HL-60 (cell line): Measurements from ENCODE around the gene MTNR1A.

Source experiments
- DNase-seq, 2 experiments: peaks; one replicate each; pipeline ENCODE4 v3.0.0-alpha.2; 2010 to 2020; ENCODE audit warnings: low read depth in 1 of 2, low spot score in 1 of 2
- H3K27ac ChIP-seq: fragments of 250-450 bp; sonication (Bioruptor Pico); replicated peaks from 2 replicates; pipeline ENCODE4 v1.5.1; 2020; ENCODE audit warnings: mild to moderate bottlenecking, moderate library complexity
- H3K27me3 ChIP-seq: fragments of 250-450 bp; sonication (Bioruptor Pico); 2 replicates; pipeline ENCODE4 v1.5.1; 2021; ENCODE audit warnings: mild to moderate bottlenecking, moderate library complexity; ENCODE audit not compliant: insufficient read depth, poor library complexity, severe bottlenecking
- H3K4me3 ChIP-seq: replicated peaks from 2 replicates; pipeline ENCODE4 v1.5.1; 2011; ENCODE audit warnings: mild to moderate bottlenecking, control low read depth, low read length; ENCODE audit not compliant: insufficient read depth
- GABPA ChIP-seq: IDR thresholded peaks from 2 replicates; pipeline ENCODE4 v1.6.1; 2012; ENCODE audit warnings: low read depth
- POLR2AphosphoS5 ChIP-seq: IDR thresholded peaks from 2 replicates; pipeline ENCODE4 v1.6.1; 2012; ENCODE audit warnings: low read depth
- SPI1 ChIP-seq: IDR thresholded peaks from 2 replicates; pipeline ENCODE4 v1.6.1; 2012; ENCODE audit warnings: low read depth, mild to moderate bottlenecking, borderline replicate concordance
- TF ChIP-seq, protein P1 (sequence below): IDR thresholded peaks from one replicate; pipeline ENCODE4 v1.5.1; 2011; ENCODE audit warnings: low read length, control low read depth, inconsistent platforms; ENCODE audit not compliant: insufficient read depth
- TF ChIP-seq, protein P2 (sequence below): IDR thresholded peaks from 2 replicates; pipeline ENCODE4 v1.6.1; 2012; ENCODE audit warnings: low read depth; ENCODE audit not compliant: insufficient replicate concordance

The MTNR1A gene

DNA sequence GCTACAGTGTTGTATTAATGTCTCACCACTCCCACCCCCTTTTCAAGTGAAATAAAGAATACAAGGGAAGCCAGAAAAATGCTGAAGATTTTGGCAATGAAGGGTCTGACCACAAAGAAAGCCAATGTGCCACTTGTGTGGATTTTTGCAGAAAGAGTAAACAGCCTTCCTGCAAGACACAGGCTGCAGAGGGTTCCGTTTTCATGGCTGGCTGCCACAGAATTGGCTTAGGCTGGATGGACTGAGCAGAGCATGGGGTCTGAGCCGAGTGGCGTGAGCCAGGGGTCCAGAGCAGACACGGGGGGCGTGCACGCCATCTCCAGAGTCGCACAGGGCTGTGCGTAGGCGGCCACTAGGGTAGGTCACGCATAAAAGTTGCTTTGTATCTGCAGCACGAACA is 69.2 kb downstream of the MTNR1A start:
- H3K4me3 ChIP-seq = no peak overlapping the region
- H3K27ac ChIP-seq = no peak overlapping the region

DNA sequence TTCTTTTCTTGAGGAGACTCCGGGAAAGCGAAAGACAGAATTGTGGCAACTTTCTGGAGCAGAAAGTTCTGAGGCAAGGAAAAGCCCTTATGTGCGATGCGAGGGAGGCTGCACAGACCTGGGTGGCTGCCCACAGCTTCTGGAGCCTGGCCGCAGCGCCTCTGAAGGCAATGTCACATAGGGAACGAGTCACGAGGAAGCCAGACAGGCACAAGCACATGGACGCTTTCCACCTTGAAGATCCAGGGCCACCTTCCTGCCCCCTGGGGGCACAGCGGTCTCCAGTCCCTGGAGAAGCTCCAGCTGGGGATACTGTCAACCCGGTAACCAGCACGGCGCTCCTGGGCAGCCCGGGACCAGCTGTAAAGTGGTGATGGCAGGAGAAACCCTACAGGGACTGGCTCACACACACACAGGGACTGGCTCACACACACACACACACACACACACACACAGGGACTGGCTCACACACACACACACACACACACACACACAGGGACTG is 69.8 kb downstream of the MTNR1A start:
- Histone ChIP-seq H3K27ac (no peak overlapping the region), H3K4me3 (no peak overlapping the region), H3K27me3 (no peaks in the 10 kb centered on the region)
- TF ChIP-seq, protein P1, sequence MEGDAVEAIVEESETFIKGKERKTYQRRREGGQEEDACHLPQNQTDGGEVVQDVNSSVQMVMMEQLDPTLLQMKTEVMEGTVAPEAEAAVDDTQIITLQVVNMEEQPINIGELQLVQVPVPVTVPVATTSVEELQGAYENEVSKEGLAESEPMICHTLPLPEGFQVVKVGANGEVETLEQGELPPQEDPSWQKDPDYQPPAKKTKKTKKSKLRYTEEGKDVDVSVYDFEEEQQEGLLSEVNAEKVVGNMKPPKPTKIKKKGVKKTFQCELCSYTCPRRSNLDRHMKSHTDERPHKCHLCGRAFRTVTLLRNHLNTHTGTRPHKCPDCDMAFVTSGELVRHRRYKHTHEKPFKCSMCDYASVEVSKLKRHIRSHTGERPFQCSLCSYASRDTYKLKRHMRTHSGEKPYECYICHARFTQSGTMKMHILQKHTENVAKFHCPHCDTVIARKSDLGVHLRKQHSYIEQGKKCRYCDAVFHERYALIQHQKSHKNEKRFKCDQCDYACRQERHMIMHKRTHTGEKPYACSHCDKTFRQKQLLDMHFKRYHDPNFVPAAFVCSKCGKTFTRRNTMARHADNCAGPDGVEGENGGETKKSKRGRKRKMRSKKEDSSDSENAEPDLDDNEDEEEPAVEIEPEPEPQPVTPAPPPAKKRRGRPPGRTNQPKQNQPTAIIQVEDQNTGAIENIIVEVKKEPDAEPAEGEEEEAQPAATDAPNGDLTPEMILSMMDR = no peak
- TF ChIP-seq, protein P2, sequence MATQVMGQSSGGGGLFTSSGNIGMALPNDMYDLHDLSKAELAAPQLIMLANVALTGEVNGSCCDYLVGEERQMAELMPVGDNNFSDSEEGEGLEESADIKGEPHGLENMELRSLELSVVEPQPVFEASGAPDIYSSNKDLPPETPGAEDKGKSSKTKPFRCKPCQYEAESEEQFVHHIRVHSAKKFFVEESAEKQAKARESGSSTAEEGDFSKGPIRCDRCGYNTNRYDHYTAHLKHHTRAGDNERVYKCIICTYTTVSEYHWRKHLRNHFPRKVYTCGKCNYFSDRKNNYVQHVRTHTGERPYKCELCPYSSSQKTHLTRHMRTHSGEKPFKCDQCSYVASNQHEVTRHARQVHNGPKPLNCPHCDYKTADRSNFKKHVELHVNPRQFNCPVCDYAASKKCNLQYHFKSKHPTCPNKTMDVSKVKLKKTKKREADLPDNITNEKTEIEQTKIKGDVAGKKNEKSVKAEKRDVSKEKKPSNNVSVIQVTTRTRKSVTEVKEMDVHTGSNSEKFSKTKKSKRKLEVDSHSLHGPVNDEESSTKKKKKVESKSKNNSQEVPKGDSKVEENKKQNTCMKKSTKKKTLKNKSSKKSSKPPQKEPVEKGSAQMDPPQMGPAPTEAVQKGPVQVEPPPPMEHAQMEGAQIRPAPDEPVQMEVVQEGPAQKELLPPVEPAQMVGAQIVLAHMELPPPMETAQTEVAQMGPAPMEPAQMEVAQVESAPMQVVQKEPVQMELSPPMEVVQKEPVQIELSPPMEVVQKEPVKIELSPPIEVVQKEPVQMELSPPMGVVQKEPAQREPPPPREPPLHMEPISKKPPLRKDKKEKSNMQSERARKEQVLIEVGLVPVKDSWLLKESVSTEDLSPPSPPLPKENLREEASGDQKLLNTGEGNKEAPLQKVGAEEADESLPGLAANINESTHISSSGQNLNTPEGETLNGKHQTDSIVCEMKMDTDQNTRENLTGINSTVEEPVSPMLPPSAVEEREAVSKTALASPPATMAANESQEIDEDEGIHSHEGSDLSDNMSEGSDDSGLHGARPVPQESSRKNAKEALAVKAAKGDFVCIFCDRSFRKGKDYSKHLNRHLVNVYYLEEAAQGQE = no peak
- DNase-seq = no peak

More for the DNA sequence above, 69.2 kb downstream of the MTNR1A start:
- DNase-seq = no peak
- TF ChIP-seq GABPA (no peak), POLR2AphosphoS5 (no peak), SPI1 (no peak)
- TF ChIP-seq, protein P1 = no peak
- TF ChIP-seq, protein P2 = no peak
- H3K27me3 ChIP-seq = no peaks in the 10 kb centered on the region

DNA sequence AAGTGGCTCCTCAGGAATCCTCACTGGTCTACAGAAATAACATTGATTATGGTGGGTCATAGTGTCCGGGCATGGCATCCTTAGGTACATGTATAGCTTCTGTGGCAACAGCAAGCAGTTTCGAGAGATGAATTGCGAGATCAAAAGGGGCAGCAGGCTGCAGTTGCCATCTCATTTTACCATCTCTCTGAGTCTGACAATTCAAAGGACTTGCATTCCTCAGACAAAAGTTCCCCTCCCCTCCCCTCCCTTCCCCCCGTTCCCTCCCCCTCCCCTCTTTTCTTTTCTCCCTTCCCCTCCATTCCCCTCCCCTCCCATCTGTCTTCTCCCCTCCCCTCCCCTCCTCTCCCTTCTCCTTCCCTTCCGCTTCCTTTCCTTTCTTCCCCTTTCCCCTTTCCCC is 70.2 kb downstream of the MTNR1A start:
- H3K27me3 ChIP-seq = no peaks in the 10 kb centered on the region
- H3K4me3 ChIP-seq = no peak overlapping the region
- TF ChIP-seq, protein P2 = no peak
- TF ChIP-seq GABPA = no peak
- TF ChIP-seq, protein P1 = no peak
- no peak for TF ChIP-seq SPI1
- TF ChIP-seq POLR2AphosphoS5 = no peak
- DNase-seq = no peak
- H3K27ac ChIP-seq = no peak overlapping the region
